Measurements from ENCODE around the gene CALCA.
"Not testable (repeated sequence)": the region's sequence is repeated elsewhere in the genome, so short reads cannot be mapped to it uniquely, and the experiment has no call there.

CALCA gene

GRCh38 chr11:14971865-14972580 is at the start of gene CALCA:
Gene CALCA (minus strand): TSS chr11:14972351. CDS start chr11:14971192, 1,159 bp downstream.
- DNase-seq, result no peak

GRCh38 chr11:15016200-15016599 is 44.0 kb upstream of the CALCA start:
- DNase-seq, result no peak

GRCh38 chr11:15011776-15012345 is 39.7 kb upstream of the CALCA start:
- DNase-seq, result no peak

DNA sequence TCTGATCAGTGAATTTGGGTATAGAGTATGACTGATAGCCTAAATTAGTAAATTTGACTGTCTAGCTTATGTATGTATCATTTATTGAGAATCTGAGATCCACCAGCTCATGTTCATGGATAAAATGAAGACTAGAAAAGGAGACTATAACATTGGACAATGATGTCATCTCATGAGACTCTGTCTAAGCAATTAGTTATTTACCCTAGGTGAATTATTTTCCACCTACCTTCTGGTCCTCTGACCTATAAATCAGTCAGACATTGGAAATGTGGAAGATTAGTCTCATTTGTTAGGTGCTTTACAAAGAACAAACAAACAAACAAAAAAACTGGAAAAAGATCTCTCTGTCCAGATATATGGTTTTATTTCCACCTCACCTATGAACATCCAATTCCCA is 38.7 kb upstream of the CALCA start:
- DNase-seq, result no peak

DNA sequence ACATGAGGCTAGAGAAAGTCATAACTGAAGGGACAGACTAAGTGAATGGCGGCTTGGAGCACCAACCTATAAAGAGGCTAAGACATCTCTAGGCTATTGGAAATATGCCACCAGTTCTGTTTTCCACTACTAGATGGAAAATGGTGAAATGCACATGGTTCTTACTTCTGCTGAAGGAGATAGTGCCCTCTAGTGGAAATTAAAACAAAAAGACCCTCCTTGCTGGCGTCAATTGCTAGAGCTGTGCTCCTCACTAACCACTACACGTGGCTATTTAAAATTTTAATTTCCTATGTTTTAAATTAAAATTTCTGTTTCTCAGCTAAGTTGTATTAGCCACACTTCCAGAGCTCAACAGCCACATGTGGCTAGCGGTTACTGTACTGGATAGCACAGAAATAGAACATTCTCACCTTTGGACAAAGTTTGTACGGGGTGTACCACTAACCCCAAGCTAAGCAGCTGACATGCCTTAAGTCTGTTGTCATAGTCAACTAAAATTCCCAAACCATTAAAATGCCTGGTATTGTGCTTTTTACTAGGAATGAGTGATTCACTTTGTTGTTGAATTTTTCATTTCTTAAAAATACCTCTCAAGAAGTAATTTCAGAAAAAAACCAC is 34.1 kb upstream of the CALCA start:
- DNase-seq, result peak in 1 of 2 experiments; percentile 66

- DNase-seq, result not testable (repeated sequence)
Measured at GRCh38 chr11:14988133-14988532, 16.0 kb upstream of the CALCA start.

DNA sequence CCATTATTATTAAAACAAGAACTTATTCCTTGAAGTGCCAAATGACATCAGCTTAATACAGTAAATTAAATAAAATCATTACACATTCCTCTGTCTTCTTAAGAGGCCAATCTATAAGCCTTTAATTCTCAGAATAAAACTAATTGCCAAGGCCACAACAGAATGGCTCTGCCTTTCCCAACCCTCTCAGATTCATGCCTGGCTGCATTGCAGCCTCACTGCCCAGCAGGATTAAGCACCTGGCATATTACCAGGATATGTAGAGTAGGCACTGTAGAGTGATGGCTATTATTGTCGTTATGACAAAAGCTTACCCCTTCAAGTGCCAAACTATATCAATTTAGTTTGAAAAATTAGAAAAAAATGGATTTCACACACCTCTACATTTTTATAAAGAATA is 9.4 kb upstream of the CALCA start:
- no peak for DNase-seq

GRCh38 chr11:14980854-14981253 is 8.7 kb upstream of the CALCA start:
- DNase-seq, result no peak

DNA sequence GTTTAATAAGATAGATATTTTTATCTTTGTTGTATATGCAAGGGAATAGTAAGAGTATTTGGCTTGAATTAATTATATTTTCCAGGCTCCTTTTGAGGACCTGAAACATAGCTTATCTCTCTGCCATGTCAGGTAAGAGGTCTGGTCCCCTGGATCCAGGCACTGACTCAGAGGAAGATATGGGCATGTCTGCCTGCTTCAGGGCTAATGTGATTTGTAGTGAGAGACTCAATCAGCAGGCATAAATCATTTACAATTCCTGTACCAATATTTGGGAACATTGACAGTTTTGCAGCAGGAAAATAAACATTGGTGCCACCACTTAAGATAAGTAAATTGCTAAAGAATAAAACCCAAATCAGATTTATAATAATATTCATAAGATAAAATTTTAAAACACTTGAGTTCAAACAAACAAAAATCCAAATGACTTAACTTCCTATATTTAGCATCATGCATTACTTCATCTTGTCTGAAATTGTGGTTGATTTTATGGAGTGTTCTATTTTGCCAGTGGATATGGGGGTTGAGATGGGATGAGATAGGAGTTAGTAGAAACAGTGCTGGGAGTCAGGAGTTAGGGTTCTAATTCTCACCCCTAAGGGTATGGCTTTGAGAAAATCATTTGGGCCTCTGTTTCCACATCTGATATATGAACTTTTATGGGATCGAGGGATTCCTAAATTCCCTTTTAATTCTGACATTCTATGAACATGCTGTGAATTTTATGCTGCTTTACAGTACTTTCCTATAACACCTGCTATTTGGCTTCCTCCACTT is 5.1 kb upstream of the CALCA start:
- no peak for DNase-seq

GRCh38 chr11:14975252-14975587 is 3.1 kb upstream of the CALCA start:
- DNase-seq, result no peak

DNA sequence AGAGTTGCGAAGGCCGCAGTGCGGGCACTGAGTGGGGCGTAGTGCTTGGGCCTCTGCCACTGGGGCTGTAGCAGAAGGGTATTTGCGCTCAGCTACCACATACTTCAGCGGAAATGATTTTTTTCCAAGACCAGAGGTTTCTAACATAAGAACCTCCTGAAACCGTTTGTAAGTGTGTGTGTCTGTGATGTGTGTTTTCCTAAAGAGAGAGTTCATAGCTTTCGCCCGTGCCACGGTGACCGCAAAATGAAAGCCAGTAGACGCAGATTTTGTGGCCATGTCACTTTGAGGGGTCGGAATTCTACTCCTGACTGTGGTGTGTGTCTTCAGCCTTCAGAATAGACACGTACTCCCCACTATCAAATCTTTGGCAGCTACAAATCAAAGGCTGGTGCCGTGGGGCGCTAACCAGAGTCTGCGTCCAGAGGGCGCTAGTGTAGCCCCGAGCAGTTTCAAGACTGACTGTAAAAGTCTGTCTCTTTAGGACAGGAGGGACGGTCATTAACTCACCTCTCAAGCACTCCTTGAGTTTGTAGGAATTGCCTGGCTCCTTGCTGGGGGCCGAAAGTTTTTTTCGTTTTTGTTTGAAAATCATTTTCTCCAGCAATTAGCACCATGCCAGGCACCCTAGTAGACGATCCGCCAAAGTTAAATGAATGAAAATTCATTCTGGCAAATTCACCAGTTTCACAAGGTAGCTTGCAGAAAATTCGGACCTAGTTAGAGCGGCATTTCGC is 2.5 kb upstream of the CALCA start:
- DNase-seq, result peak in 1 of 2 experiments; percentile 7

GRCh38 chr11:14973621-14974514 is 1.7 kb upstream of the CALCA start:
- no peak for DNase-seq

DNA sequence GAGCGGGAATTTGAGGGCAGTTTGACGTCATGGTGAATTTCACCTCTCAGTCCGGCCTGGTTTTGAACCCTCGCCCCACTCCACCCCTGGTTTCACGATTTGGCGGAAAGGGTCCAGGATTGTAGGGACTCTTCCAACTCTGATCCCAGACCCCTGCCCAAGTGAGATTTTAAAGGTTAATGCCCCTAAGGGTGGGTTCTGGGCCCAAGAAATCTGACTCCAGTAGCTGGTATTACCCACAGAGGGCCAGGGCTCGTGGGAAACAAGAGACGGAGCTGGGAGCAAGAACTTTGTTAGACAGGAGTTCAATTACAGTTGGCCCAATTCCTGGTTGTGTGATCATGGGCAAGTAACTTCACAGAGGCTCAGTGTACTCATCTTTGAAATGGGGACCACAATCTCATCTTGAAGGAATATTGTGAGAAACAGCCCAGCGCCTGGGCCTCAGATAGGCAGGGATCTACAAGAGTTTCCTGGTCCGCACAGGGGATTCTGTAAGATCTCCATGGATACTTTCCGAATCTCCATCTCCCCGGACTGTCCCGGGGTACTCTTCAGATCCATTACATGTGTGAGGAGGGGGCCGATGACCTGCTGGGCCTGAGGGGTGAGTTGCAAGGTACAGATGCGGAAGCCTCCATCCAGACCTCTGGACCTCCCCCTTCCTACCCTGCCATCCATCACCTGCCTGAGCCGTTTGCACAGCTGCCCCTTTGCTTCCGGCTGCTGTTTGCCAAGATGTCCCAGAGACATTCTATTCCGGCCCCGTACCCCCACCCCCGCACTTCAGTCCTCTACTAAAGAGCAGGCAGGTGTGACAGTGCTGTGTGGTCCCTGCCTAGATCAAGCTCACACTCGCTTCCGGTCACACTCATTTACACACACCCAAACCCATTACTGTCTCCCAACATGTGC is 687 bp upstream of the CALCA start:
- no peak for DNase-seq

DNA sequence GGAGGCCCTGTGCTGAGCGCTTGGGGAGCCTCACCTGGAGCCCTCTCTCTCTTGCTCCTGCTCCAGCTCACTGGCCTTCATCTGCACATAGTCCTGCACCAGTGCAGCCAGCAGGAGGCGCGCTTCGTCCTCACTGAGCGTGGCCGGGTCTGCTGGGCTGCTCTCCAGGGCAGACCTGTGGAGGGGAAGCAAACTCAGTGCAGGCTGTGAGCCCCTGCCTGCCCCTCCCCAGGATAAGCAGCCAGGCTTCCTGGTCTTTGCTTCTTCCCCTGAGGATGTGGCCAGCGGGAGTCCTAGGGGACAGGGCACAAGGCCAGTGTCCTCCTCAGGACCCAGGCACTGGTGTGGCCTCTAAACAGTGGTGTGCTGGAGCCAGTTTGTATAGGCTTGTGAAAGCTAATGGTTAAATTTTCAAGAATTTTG is 2.2 kb downstream of the CALCA start:
- DNase-seq, result no peak

- no peak for DNase-seq
Measured at GRCh38 chr11:14967581-14968243, 4.4 kb downstream of the CALCA start.

- DNase-seq, result no peak
Measured at GRCh38 chr11:14956111-14956510, 16.0 kb downstream of the CALCA start.

DNA sequence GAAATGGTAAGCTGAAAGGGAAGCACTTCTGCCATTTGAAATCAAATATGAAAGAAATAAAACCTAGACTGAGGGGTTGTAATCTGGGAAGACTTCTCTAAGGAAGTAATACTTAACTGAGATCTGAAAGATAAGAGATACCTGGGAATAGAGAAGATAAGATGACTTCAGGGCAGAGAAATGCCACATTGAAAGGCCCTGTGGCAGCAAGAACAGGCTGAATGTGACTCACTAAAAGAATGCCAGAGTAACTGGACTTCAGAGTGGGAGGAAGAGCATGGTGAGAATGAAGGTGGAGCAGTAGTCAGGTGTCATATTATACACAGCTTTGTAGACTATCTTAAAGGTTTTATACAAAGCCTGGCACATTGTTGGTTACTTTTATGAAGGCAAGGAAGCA is 17.6 kb downstream of the CALCA start:
- no peak for DNase-seq

DNA sequence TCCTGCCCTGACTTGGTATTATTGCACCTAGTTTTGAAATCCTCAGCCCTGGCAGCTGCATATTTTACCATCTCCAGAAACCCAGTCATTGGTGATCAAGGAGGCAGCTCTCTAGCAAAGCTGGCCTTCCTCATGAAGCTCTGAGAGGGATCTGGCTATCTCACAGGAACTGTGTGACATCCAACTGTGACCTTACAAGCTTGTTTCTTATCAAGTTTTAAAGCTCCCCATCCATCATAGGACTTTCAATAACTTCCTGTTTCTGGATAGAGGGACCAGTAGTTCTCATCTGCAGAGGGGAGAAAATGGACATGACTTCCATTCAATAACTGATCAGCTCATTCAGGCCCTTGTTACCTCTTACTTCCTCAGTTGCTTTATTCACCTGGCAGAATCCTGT is 18.2 kb downstream of the CALCA start:
- no peak for DNase-seq

- no peak for DNase-seq
Measured at GRCh38 chr11:14949437-14950147, 22.6 kb downstream of the CALCA start.

DNA sequence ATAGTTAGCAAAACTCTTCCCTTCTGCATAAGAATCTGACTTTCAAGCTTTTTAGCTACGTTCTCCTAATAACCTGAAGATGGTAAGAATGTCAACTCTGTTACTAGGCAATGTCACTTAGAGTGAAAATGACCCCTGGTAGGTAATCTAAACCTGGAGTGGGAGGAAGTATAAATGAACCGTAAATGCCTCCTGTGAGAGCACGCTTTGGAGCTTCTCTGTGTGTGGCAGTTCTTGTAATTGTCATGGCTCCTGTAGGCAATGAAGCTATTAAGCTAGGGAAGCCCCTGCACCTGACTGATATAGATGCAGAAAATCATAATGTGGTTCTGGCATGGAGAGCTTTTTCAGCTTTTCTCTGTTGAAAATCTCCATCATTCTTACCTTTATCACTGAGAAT is 29.4 kb downstream of the CALCA start:
- DNase-seq, result no peak
